NB4 (cell line): ENCODE measurements around the gene PGA5.
A peak's percentile ranks its signal among the peaks of the same experiment; 100 is the strongest.

Experiments
- DNase-seq: peaks from one replicate; pipeline ENCODE4 v3.0.0; 2010; ENCODE audit warnings: low read depth
- H3K4me3 ChIP-seq: one replicate; pipeline ENCODE4 v1.5.1; 2011; ENCODE audit warnings: mild to moderate bottlenecking, low read depth, low read length, moderate library complexity
- MYC ChIP-seq: IDR thresholded peaks from 2 replicates; pipeline ENCODE4 v1.6.1; 2011; ENCODE audit warnings: low read depth, low read length
- POLR2A ChIP-seq: IDR thresholded peaks from 2 replicates; pipeline ENCODE4 v1.6.1; 2011; ENCODE audit warnings: mild to moderate bottlenecking; ENCODE audit not compliant: insufficient read length; ENCODE audit errors: extremely low read depth
- TF ChIP-seq, protein P1 (sequence below): IDR thresholded peaks from one replicate; pipeline ENCODE4 v1.5.1; 2012; ENCODE audit warnings: low read depth, low read length
- TF ChIP-seq, protein P2 (sequence below): IDR thresholded peaks from 2 replicates; pipeline ENCODE4 v1.6.1; 2011; ENCODE audit warnings: low read depth, low read length

PGA5 gene

DNA sequence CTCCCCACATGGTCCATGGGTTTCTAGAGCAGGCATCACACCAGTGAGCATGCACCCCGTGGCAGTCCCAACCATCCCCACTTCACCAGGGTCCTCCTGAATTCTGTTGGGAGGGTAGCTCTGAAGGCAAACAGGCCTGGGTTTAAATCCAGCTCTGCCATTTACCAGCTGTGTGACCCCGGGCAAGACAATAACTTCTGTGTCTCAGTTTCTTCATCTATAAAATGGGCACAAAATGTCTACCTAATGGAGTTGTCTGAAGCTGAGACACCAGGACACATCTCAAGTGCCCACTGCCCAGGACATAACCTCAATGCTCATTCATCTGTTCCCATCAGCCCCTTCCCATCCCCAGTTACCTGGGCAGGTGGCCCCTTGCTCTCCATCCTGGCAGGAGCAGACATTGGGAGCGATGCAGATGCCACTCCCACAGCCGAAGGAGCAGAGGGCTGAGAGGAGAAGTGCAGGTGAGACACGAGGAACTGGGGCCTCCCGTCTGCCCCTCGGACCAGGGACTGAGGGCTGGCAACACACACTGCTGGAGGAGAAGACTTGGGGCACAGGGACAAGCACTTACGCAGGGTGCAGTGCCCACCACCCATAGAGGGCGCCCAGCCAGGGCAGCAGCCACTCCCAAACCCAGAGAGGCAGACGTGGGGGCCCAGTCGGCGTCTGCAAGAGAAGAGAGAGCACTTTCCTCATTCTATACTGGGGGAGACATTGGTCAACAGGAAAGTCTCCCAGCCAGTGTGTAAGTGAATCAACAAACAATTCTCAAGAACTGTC, 50.1 kb downstream of the PGA5 start:
- TF ChIP-seq, protein P1, sequence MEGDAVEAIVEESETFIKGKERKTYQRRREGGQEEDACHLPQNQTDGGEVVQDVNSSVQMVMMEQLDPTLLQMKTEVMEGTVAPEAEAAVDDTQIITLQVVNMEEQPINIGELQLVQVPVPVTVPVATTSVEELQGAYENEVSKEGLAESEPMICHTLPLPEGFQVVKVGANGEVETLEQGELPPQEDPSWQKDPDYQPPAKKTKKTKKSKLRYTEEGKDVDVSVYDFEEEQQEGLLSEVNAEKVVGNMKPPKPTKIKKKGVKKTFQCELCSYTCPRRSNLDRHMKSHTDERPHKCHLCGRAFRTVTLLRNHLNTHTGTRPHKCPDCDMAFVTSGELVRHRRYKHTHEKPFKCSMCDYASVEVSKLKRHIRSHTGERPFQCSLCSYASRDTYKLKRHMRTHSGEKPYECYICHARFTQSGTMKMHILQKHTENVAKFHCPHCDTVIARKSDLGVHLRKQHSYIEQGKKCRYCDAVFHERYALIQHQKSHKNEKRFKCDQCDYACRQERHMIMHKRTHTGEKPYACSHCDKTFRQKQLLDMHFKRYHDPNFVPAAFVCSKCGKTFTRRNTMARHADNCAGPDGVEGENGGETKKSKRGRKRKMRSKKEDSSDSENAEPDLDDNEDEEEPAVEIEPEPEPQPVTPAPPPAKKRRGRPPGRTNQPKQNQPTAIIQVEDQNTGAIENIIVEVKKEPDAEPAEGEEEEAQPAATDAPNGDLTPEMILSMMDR: peak; percentile 63
- TF ChIP-seq MYC: no peak
- TF ChIP-seq, protein P2, sequence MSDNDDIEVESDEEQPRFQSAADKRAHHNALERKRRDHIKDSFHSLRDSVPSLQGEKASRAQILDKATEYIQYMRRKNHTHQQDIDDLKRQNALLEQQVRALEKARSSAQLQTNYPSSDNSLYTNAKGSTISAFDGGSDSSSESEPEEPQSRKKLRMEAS: no peak
- no peak for TF ChIP-seq POLR2A
- H3K4me3 ChIP-seq: no peak overlapping the region
- peak; percentile 52 for DNase-seq

DNA sequence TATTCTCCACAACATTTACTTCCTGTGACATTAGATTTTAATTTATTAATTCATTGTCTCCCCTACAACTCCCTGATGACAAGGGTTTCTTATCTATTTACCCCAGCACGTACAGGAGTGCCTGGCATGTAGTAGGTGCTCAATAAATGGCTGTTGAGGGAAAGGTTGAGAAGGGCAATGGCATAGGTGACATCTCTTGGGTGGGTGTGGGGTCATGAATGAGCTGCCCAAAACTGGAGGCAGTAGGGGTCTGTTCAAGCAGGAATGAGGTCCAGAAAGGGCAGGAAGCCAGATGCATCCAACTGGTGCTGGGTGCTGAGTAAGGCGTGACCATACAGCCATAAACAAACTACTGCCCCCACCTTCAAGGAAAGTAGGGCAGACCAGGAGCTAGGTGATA, 51.4 kb downstream of the PGA5 start:
- DNase-seq: no peak
- H3K4me3 ChIP-seq: no peak overlapping the region
- TF ChIP-seq, protein P2: no peak
- TF ChIP-seq POLR2A: no peak
- no peak for TF ChIP-seq MYC
- TF ChIP-seq, protein P1: no peak

DNA sequence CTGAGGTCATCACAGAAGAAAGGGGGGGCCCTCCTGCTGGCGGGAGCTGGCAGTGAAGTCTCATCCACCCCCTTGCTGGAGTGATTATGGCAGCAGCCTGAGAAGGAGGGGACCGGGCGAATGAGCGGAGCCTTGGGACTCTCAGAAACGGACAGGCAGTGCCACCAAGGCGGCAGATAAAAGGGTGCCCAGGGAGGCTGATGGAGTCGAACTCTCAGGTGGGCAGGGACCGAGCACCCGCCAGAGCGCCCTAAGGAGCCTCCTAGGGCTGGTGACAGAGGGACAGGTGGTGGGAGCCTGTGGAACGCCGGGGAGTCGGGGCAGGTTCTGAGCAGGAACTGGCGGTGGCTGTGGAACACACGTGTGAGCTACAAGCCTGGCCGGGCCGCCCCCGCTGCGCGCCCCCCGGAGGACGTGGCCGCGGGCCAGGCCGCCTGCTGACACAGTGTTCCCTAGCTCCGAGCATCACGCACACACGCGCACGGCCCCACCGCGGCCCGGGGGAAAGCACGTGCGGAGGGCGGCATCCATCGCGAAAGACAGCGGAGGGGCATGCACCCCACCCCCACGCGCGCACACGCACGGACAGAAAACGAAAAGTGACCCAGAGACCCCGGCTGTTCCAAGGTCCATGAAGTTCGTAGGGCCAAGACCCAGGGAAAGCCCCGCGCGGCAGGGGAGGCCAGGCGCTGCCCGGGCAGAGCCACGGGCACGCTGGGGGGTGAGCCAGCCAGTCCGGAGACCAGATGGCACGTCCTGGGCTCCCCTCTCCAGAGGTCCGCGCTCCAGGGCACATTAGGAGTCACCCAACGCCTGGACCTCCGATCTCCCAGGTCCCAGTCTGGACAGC, 53.1 kb downstream of the PGA5 start:
- DNase-seq: peak; percentile 47
- TF ChIP-seq, protein P1: no peak
- TF ChIP-seq, protein P2: no peak
- TF ChIP-seq MYC (no peak), POLR2A (no peak)
- H3K4me3 ChIP-seq: peak overlapping the region; percentile 34

DNA sequence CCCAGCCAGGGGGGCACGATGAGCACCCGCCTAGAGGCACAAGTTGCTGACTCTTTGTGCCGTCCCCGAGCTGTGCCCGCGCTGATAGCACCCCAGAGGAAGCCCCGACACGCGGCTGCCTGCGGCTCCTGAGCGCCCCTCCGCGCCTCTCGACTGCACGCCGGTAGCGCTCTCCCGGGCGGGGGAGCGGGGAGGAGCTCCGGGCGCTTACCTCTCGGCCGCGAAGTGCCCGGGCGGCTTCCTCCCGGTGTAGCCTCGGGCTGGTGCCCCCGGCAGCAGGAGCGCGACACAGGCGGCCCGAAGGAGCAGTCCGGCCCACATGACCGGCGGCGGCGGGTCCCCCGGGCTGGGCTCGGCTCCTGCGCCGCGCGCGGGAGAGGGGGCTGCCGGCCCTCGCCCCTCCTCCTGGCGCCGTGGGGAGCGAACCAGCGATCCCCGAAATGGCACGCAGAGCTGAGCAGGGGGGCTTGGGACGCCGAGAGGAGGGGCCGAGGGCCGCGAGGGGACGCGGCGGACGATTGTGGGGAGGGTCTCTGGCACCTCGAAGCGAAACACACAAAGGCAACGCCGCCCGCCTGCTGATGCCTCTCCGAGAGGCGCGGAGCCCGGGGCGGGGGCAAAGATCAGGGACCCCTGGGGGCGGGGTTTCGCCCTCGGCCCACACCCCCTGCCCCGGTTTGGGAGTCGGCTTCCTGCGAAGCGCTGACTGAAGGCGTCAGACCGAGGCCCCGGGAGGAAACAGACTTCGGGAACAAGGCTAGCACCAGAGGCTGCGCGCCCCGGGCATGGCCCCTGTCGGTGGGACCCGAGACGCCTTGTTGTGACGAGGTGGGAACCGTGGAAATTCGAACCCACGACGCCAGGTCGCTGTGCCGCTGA, 54.0 kb downstream of the PGA5 start, which contains the start of gene VWCE:
Gene VWCE (minus strand): TSS at position 600 of the 879 bp plus-strand sequence. CDS start 279 bp downstream, at position 321.
- TF ChIP-seq MYC: no peak
- TF ChIP-seq, protein P1: peak; percentile 34
- peak; percentile 82 for DNase-seq
- peak within 1 kb of the TSS; percentile 34 for H3K4me3 ChIP-seq

DNA sequence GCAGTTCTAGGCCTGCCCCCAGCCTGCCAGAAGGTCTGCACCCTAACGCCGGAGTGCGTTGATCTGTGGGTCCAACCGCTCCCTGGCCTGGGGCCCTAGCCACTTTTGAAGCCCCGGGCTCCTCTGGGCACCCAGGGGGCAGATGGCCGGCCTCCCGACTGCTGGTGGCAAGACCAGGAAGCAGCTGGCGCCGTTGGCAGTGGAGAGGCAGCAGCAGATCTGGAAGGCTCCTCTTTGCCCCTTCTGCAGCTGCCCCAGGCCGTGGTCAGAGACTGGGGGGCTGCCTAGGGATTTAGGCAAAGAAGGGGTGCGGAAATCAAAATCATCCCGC, 54.6 kb downstream of the PGA5 start:
- no peak overlapping the region for H3K4me3 ChIP-seq
- no peak for TF ChIP-seq POLR2A
- TF ChIP-seq, protein P1: no peak
- no peak for TF ChIP-seq MYC
- TF ChIP-seq, protein P2: no peak
- DNase-seq: no peak
